Measurements from ENCODE around the gene CYSTM1. TPM values are rescaled to one million over a fixed set of nuclear protein-coding genes. Genes with fewer than 3 reads are reported as not detected.

CYSTM1 gene
- polyA plus RNA-seq, 1 donor from 2014 or later = 6.6 TPM

DNA sequence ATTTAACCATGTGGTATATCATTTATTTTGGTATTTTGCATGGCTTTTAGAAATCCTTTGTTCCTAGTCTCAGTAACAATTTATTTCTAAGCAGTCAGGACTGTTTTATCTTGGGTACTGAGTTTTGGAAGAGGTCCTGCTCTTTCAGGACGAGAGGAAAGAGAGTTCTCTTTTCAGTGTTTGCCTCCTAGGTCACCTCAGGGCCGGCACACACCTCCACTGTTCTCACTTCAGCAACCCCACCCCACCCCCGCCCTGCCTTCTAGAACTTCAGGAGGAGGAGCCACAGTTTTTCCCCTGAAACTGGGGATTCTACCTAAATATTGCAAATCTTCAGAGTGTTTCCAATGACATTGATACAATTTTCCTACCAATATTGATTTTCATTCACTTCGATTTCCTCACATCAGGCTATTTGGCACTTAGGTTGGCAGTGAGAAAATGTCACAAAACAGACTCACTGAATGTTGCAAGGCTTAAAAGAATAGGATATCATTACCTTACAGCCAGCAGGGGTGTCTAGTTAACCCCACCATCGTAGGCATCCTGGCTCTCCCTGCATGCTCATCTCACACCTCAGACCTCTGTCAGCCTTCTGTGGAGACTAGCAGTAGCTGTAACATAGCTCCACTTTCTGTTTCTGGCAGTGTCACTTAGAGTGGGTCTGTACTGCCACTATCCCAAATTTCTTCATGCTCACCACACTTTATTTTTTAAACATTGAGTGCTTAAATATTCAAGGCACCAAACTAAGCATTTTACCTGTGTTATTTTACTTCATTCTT lies 43.8 kb upstream of the CYSTM1 start (continued):
- TF ChIP-seq, protein P1, sequence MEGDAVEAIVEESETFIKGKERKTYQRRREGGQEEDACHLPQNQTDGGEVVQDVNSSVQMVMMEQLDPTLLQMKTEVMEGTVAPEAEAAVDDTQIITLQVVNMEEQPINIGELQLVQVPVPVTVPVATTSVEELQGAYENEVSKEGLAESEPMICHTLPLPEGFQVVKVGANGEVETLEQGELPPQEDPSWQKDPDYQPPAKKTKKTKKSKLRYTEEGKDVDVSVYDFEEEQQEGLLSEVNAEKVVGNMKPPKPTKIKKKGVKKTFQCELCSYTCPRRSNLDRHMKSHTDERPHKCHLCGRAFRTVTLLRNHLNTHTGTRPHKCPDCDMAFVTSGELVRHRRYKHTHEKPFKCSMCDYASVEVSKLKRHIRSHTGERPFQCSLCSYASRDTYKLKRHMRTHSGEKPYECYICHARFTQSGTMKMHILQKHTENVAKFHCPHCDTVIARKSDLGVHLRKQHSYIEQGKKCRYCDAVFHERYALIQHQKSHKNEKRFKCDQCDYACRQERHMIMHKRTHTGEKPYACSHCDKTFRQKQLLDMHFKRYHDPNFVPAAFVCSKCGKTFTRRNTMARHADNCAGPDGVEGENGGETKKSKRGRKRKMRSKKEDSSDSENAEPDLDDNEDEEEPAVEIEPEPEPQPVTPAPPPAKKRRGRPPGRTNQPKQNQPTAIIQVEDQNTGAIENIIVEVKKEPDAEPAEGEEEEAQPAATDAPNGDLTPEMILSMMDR (IDR thresholded peaks at IDR 0.05; ENCODE audit: poor library complexity, severe bottlenecking) = no peak

DNA sequence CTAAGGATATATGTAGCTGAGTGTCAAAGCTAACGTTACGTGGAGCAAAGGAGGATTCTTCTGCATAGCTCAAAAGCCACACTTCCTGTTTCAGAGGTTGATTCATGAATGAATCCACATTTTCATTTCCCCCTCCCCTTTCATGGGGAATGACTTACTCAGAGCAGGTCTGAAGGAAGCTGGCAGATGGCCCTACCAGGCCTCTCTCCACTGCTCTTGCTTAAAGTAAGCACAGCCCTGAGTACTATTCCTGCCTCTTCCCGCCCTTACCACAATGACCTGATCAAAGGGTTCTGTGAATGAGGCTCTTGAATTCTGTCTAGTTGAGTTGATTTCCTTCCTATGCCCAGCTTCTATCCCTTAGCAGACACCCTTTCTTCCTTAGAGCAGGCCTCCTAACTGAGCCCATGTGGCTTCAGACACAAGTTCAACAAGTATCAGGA lies 43.0 kb upstream of the CYSTM1 start:
- Histone ChIP-seq H3K27ac (ENCODE audit: low read length) (no peak overlapping the region), H3F3A (ENCODE audit: insufficient read depth, low read length, poor library complexity, severe bottlenecking) (no peaks in the 10 kb centered on the region), H3K36me3 (ENCODE audit: insufficient read depth, low read length) (no peaks in the 10 kb centered on the region), H3K79me2 (replicated peaks; ENCODE audit: insufficient read depth, low read length) (no peaks in the 10 kb centered on the region), H4K20me1 (ENCODE audit: insufficient read depth) (no peaks in the 10 kb centered on the region), H2AFZ (ENCODE audit: low read depth, low read length) (no peak overlapping the region), H3K9ac (ENCODE audit: low read length) (no peak overlapping the region), H3K9me2 (ENCODE audit: insufficient read depth, low read length) (no peaks in the 10 kb centered on the region), H3K4me2 (ENCODE audit: low read length) (no peak overlapping the region), H3K4me3 (ENCODE audit: low read length) (no peak overlapping the region), H3K27me3 (ENCODE audit: insufficient read depth, low read depth, low read length) (no peaks in the 10 kb centered on the region), H3K9me3 (ENCODE audit: low read length) (no peaks in the 10 kb centered on the region)
- TF ChIP-seq, protein P2, sequence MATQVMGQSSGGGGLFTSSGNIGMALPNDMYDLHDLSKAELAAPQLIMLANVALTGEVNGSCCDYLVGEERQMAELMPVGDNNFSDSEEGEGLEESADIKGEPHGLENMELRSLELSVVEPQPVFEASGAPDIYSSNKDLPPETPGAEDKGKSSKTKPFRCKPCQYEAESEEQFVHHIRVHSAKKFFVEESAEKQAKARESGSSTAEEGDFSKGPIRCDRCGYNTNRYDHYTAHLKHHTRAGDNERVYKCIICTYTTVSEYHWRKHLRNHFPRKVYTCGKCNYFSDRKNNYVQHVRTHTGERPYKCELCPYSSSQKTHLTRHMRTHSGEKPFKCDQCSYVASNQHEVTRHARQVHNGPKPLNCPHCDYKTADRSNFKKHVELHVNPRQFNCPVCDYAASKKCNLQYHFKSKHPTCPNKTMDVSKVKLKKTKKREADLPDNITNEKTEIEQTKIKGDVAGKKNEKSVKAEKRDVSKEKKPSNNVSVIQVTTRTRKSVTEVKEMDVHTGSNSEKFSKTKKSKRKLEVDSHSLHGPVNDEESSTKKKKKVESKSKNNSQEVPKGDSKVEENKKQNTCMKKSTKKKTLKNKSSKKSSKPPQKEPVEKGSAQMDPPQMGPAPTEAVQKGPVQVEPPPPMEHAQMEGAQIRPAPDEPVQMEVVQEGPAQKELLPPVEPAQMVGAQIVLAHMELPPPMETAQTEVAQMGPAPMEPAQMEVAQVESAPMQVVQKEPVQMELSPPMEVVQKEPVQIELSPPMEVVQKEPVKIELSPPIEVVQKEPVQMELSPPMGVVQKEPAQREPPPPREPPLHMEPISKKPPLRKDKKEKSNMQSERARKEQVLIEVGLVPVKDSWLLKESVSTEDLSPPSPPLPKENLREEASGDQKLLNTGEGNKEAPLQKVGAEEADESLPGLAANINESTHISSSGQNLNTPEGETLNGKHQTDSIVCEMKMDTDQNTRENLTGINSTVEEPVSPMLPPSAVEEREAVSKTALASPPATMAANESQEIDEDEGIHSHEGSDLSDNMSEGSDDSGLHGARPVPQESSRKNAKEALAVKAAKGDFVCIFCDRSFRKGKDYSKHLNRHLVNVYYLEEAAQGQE (IDR thresholded peaks at IDR 0.05; ENCODE audit: borderline replicate concordance) = no peak
- no peak for TF ChIP-seq TAF1 (IDR thresholded peaks at IDR 0.05; ENCODE audit: low read depth)
- no peak for TF ChIP-seq MXI1 (conservative IDR thresholded peaks at IDR 0.05; ENCODE audit: poor library complexity, severe bottlenecking)
- TF ChIP-seq, protein P1 (IDR thresholded peaks at IDR 0.05; ENCODE audit: poor library complexity, severe bottlenecking) = no peak
- TF ChIP-seq EZH2 (IDR thresholded peaks at IDR 0.05; ENCODE audit: borderline replicate concordance, insufficient read depth, low read length, poor library complexity, severe bottlenecking) = no peak
- no peak for TF ChIP-seq EP300 (conservative IDR thresholded peaks at IDR 0.05; ENCODE audit: poor library complexity, severe bottlenecking)
- no peak for TF ChIP-seq RAD21 (conservative IDR thresholded peaks at IDR 0.05)
- no peak for TF ChIP-seq SMC3 (conservative IDR thresholded peaks at IDR 0.05; ENCODE audit: poor library complexity)
- no peak for TF ChIP-seq POLR2AphosphoS5 (IDR thresholded peaks at IDR 0.05)

All from neural cell (in vitro differentiated cells).